ENCODE data around the gene SIPA1L3.

DNA sequence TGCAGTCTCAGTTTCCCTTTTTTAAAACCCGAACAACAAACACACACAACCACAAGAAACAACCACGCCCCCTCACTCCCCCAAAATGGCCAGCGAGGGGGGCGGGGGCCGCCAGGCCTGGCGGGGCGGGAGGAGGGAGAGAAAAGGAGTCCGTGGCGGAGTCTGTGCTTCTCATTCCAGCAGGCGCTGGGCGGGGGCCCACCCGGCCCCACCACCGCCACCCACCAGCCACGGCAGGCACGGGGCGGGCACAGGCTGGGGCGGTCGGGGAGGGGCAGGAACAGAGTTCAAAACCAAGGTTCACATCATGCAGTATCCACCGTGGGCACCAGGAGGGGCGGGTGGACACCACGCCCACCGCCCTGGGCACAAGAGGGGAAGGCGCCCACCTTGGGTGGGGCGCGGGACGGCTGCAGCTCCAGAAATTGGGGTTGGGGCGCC, 304.2 kb downstream of the SIPA1L3 start:
- TF ChIP-seq ZFP36 (IDR thresholded peaks at IDR 0.05; ENCODE audit: borderline replicate concordance, low read depth, low read length, partially characterized antibody): no peak
- TF ChIP-seq FOXA3 (CRISPR knock-in tag; IDR thresholded peaks at IDR 0.05): no peak
- TF ChIP-seq CREBL2 (CRISPR knock-in tag; IDR thresholded peaks at IDR 0.05; ENCODE audit: borderline replicate concordance): no peak
- no peak for TF ChIP-seq TCF7 (IDR thresholded peaks at IDR 0.05; ENCODE audit: low read depth)
